Fibroblast of lung (primary cell): ENCODE results near the gene CHMP4B.

ENCODE experiments used
- CTCF ChIP-seq, 2 donors: IDR thresholded peaks in 1 of 2; conservative IDR thresholded peaks in 1 of 2; 1 replicate in 1 of 2; 2 replicates in 1 of 2; pipeline ENCODE4 v1.5.1; 2011 to 2012; ENCODE audit warnings: low read length in 2 of 2, control low read depth in 1 of 2, inconsistent platforms in 1 of 2, low read depth in 1 of 2, mild to moderate bottlenecking in 1 of 2
- EZH2 ChIP-seq: IDR thresholded peaks from 2 replicates; pipeline ENCODE4 v1.5.1; 2012; ENCODE audit warnings: low read length, control low read depth, mild to moderate bottlenecking; ENCODE audit errors: missing control alignments

GRCh38 chr20:33816191-33816590 lies 5.0 kb downstream of the CHMP4B start:
- TF ChIP-seq CTCF (conservative IDR thresholded peaks at IDR 0.05 in 1 of 2, IDR thresholded peaks at IDR 0.05 in 1 of 2; ENCODE audit: low read depth in 1 of 2, low read length in 2 of 2), result no peak
- no peak for TF ChIP-seq EZH2
